Urothelium cell line (cell line): Measurements from ENCODE around the gene PRSS2.

Experiments used
- DNase-seq: peaks from one replicate; pipeline ENCODE4 v3.0.0; 2011; ENCODE audit warnings: low spot score, mixed read lengths
- FAIRE-seq: peaks from 2 replicates; lab custom pipeline; 2011; peaks lifted over from hg19 to GRCh38; lab: Jason Lieb, UNC

PRSS2 gene

GRCh38 chr7:142819530-142819929, 48.8 kb downstream of the PRSS2 start:
- no peak for DNase-seq
- no peak for FAIRE-seq

GRCh38 chr7:142822714-142823113, 51.9 kb downstream of the PRSS2 start:
- DNase-seq (no peak), FAIRE-seq (no peak)
